ENCODE measurements around the gene ARHGAP15. TPM values are rescaled to one million over a fixed set of nuclear protein-coding genes. Genes with fewer than 3 reads are reported as not detected.

Gene ARHGAP15
- total and polyA plus RNA-seq, 2 donors (not counting 1 experiment from before 2014, with no cell fraction given) = 0.07 TPM; not detected in 1

GRCh38 chr2:143779021-143779420, 649.8 kb downstream of the ARHGAP15 start:
- H3K36me3 ChIP-seq (ENCODE audit: control insufficient read depth, insufficient read depth, low read length) = no peaks in the 10 kb centered on the region

DNA sequence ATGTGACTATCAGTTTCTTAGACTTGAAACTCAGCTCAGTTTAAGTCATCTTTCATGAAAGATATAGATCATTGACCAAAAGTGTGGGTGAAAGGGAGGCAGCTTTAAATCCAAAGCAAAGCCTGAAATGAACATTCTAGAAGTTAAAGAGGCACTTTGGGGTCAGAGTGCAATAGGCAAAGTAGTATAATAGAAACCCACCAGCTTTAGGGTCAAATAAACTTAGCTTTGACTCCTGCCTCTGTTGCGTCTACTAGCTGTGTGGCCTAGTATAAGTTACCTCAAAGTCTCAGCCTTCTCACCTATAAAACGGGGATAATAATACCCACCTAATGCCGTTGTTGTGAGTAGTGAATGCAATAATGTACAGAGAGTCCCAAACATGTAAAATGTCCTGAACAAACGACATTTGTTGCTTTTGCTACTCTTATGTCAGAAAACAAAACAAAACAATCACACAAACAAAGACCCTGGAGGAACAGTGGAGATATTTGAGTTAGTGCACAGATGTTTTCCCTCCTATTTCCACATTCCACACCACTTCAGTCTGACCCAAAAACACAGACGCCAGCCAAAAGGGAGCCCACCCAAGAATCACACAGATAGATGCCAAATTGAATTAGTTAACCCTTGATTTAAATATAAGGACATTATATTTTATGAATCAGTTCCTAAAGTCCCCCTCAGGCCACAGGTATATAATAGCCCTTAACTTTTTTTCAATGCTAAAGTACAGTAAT, 657.0 kb downstream of the ARHGAP15 start:
- H3K79me2 ChIP-seq (ENCODE audit: control insufficient read depth, insufficient read depth, low read length) = no peaks in the 10 kb centered on the region
- H4K20me1 ChIP-seq (ENCODE audit: control insufficient read depth, extremely low read depth, insufficient read depth, low read length) = no peaks in the 10 kb centered on the region
- DNase-seq (ENCODE audit: low read depth in 2 of 2) = no peak
- peak overlapping the region; percentile 24 for H2AFZ ChIP-seq (ENCODE audit: low read length)
- H3K27me3 ChIP-seq (ENCODE audit: control insufficient read depth, insufficient read depth, low read length) = no peaks in the 10 kb centered on the region
- H3K4me1 ChIP-seq (ENCODE audit: control insufficient read depth, extremely low read depth, insufficient read depth, low read length) = no peaks in the 10 kb centered on the region
- no peak for TF ChIP-seq EZH2 (IDR thresholded peaks at IDR 0.05; ENCODE audit: low read length, missing control alignments)
- TF ChIP-seq, protein P1, sequence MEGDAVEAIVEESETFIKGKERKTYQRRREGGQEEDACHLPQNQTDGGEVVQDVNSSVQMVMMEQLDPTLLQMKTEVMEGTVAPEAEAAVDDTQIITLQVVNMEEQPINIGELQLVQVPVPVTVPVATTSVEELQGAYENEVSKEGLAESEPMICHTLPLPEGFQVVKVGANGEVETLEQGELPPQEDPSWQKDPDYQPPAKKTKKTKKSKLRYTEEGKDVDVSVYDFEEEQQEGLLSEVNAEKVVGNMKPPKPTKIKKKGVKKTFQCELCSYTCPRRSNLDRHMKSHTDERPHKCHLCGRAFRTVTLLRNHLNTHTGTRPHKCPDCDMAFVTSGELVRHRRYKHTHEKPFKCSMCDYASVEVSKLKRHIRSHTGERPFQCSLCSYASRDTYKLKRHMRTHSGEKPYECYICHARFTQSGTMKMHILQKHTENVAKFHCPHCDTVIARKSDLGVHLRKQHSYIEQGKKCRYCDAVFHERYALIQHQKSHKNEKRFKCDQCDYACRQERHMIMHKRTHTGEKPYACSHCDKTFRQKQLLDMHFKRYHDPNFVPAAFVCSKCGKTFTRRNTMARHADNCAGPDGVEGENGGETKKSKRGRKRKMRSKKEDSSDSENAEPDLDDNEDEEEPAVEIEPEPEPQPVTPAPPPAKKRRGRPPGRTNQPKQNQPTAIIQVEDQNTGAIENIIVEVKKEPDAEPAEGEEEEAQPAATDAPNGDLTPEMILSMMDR (conservative IDR thresholded peaks at IDR 0.05 in 1 of 2, IDR thresholded peaks at IDR 0.05 in 1 of 2; ENCODE audit: low read depth in 1 of 2, low read length in 2 of 2) = no peak
- no peak overlapping the region for H3K4me2 ChIP-seq (ENCODE audit: extremely low read depth, insufficient read depth, low read length)
- no peak overlapping the region for H3K9ac ChIP-seq (ENCODE audit: insufficient read depth, low read length)
- H3K4me3 ChIP-seq (replicated peaks in 1 of 4; ENCODE audit: control extremely low read depth in 1 of 4, insufficient read depth in 1 of 4, low read depth in 3 of 4, low read length in 4 of 4) = no peak overlapping the region
- no peak overlapping the region for H3K27ac ChIP-seq (ENCODE audit: insufficient read depth, low read length)
- no peaks in the 10 kb centered on the region for H3K36me3 ChIP-seq (ENCODE audit: control insufficient read depth, insufficient read depth, low read length)
- no peaks in the 10 kb centered on the region for H3K9me3 ChIP-seq (ENCODE audit: control insufficient read depth, insufficient read depth, low read depth, low read length)

More at GRCh38 chr2:143779021-143779420, 649.8 kb downstream of the ARHGAP15 start:
- H3K27me3 ChIP-seq (ENCODE audit: control insufficient read depth, insufficient read depth, low read length) = no peaks in the 10 kb centered on the region
- H3K79me2 ChIP-seq (ENCODE audit: control insufficient read depth, insufficient read depth, low read length) = no peaks in the 10 kb centered on the region
- no peak overlapping the region for H3K9ac ChIP-seq (ENCODE audit: insufficient read depth, low read length)
- no peaks in the 10 kb centered on the region for H4K20me1 ChIP-seq (ENCODE audit: control insufficient read depth, extremely low read depth, insufficient read depth, low read length)
- no peak overlapping the region for H3K27ac ChIP-seq (ENCODE audit: insufficient read depth, low read length)
- no peak overlapping the region for H3K4me3 ChIP-seq (replicated peaks in 1 of 4; ENCODE audit: control extremely low read depth in 1 of 4, insufficient read depth in 1 of 4, low read depth in 3 of 4, low read length in 4 of 4)
- no peak overlapping the region for H2AFZ ChIP-seq (ENCODE audit: low read length)
- TF ChIP-seq, protein P1 (conservative IDR thresholded peaks at IDR 0.05 in 1 of 2, IDR thresholded peaks at IDR 0.05 in 1 of 2; ENCODE audit: low read depth in 1 of 2, low read length in 2 of 2) = no peak
- TF ChIP-seq EZH2 (IDR thresholded peaks at IDR 0.05; ENCODE audit: low read length, missing control alignments) = no peak
- H3K4me1 ChIP-seq (ENCODE audit: control insufficient read depth, extremely low read depth, insufficient read depth, low read length) = no peaks in the 10 kb centered on the region
- no peak overlapping the region for H3K4me2 ChIP-seq (ENCODE audit: extremely low read depth, insufficient read depth, low read length)
- H3K9me3 ChIP-seq (ENCODE audit: control insufficient read depth, insufficient read depth, low read depth, low read length) = no peaks in the 10 kb centered on the region
- DNase-seq (ENCODE audit: low read depth in 2 of 2) = peak in 1 of 2 donors; percentile 79

GRCh38 chr2:143787674-143788073, 658.5 kb downstream of the ARHGAP15 start:
- H4K20me1 ChIP-seq (ENCODE audit: control insufficient read depth, extremely low read depth, insufficient read depth, low read length) = no peaks in the 10 kb centered on the region
- DNase-seq (ENCODE audit: low read depth in 2 of 2) = no peak
- no peaks in the 10 kb centered on the region for H3K27me3 ChIP-seq (ENCODE audit: control insufficient read depth, insufficient read depth, low read length)

More at GRCh38 chr2:143787674-143788073, 658.5 kb downstream of the ARHGAP15 start:
- no peak overlapping the region for H3K4me2 ChIP-seq (ENCODE audit: extremely low read depth, insufficient read depth, low read length)
- H3K27ac ChIP-seq (ENCODE audit: insufficient read depth, low read length) = no peak overlapping the region
- H3K9ac ChIP-seq (ENCODE audit: insufficient read depth, low read length) = no peak overlapping the region
- H3K4me3 ChIP-seq (replicated peaks in 1 of 4; ENCODE audit: control extremely low read depth in 1 of 4, insufficient read depth in 1 of 4, low read depth in 3 of 4, low read length in 4 of 4) = no peak overlapping the region
- no peak for TF ChIP-seq EZH2 (IDR thresholded peaks at IDR 0.05; ENCODE audit: low read length, missing control alignments)
- TF ChIP-seq, protein P1 (conservative IDR thresholded peaks at IDR 0.05 in 1 of 2, IDR thresholded peaks at IDR 0.05 in 1 of 2; ENCODE audit: low read depth in 1 of 2, low read length in 2 of 2) = no peak
- no peaks in the 10 kb centered on the region for H3K4me1 ChIP-seq (ENCODE audit: control insufficient read depth, extremely low read depth, insufficient read depth, low read length)
- no peak overlapping the region for H2AFZ ChIP-seq (ENCODE audit: low read length)
- H3K79me2 ChIP-seq (ENCODE audit: control insufficient read depth, insufficient read depth, low read length) = no peaks in the 10 kb centered on the region
- H3K36me3 ChIP-seq (ENCODE audit: control insufficient read depth, insufficient read depth, low read length) = no peaks in the 10 kb centered on the region
- H3K9me3 ChIP-seq (ENCODE audit: control insufficient read depth, insufficient read depth, low read depth, low read length) = no peaks in the 10 kb centered on the region

Measured in fibroblast of lung (primary cell).